ENCODE measurements around the gene SV2B.

SV2B gene

DNA sequence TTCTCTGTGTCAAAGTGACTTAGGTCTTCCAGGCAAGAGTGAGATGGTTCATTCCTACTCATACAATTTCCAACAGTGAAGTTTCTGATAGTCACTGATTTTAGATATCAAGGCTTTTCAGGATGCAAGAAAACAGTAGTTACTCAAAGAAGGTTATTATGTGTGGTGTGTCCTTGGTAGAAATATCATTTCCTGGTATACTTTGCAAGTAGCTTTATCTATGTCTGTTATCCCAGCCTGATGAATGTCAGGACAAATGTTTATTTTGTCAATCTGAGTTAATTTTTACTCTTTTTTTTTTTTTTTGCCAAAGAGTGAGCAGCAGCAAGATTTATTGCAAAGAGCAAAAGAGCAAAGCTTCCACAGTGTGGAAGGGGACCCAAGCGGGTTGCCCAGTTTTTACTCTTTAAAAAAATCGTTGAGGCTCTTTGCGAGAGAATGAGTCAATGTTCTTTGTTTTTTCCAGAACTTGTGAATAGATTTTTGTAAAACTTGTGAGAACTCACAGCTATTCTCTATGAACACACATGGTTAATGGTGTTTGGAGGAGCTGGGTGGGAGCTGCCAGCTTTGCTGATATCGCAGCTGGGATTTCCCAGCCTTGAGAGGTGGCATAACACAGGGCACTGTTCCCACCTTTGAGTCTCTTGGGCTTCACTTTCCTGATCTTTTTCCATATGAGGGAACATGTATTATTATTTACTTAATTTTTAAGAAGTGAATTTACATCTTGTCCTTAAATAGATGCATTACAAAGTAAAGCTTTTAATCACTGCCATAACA lies 51.9 kb downstream of the SV2B start:
- no peak overlapping the region for H3K4me3 ChIP-seq (ENCODE audit: control insufficient read depth, low read depth, low read length)
- DNase-seq (ENCODE audit: low read depth), result no peak
- TF ChIP-seq, protein P1, sequence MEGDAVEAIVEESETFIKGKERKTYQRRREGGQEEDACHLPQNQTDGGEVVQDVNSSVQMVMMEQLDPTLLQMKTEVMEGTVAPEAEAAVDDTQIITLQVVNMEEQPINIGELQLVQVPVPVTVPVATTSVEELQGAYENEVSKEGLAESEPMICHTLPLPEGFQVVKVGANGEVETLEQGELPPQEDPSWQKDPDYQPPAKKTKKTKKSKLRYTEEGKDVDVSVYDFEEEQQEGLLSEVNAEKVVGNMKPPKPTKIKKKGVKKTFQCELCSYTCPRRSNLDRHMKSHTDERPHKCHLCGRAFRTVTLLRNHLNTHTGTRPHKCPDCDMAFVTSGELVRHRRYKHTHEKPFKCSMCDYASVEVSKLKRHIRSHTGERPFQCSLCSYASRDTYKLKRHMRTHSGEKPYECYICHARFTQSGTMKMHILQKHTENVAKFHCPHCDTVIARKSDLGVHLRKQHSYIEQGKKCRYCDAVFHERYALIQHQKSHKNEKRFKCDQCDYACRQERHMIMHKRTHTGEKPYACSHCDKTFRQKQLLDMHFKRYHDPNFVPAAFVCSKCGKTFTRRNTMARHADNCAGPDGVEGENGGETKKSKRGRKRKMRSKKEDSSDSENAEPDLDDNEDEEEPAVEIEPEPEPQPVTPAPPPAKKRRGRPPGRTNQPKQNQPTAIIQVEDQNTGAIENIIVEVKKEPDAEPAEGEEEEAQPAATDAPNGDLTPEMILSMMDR (IDR thresholded peaks at IDR 0.05; ENCODE audit: control insufficient read depth, insufficient read depth, low read depth, low read length, missing control alignments), result no peak

DNA sequence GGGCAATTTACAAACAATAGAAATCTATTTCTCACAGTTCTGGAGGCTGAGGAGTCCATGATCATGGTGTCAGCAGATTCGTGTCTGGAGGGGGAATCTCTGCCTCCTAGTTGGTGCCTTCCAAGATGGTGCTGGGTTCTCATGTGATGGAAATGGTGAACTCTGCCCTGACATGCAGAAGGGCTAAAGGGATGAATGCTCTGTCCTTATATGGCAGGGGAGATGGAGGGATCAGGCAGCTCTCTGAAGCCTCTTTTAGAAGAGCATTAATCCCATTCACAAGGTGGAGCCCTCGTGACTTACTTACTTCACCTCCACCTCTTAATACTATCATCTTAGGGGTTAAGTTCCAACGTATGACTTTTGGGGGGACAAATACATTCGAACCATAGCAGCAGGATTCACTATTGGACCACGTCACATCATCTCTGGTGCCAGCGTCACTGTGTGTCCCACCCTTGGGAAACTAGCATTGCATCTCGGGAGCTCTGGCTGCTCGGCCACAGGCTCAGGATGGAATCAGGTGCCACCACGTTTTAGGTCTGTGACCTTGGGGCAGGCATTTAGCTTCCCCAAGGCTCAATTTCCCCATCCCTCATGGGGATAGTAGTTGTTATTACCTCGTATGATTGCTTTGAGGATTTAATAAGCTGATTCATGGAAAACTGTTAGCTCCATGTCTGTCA lies 53.0 kb downstream of the SV2B start:
- DNase-seq (ENCODE audit: low read depth), result no peak
- H3K4me3 ChIP-seq (ENCODE audit: control insufficient read depth, low read depth, low read length), result no peak overlapping the region
- TF ChIP-seq, protein P1 (IDR thresholded peaks at IDR 0.05; ENCODE audit: control insufficient read depth, insufficient read depth, low read depth, low read length, missing control alignments), result no peak

DNA sequence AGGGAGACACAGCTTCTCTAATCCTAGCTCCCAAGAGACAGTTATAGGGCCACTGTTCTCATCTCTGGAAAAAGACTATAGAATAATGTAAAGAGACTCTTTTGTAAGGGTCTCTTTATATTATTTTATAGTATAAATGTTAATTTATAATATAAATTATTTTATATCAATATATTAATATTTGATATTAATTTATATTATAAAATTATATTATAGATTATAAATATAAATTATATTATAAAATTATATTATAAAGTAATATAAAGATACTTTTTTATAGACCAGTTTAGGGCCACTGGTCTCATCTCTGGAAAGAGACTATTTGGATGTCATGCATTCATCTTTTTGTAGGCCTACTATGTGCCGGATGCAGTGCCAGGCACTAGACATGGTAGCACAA lies 53.9 kb downstream of the SV2B start:
- TF ChIP-seq, protein P1 (IDR thresholded peaks at IDR 0.05; ENCODE audit: control insufficient read depth, insufficient read depth, low read depth, low read length, missing control alignments), result no peak
- H3K4me3 ChIP-seq (ENCODE audit: control insufficient read depth, low read depth, low read length), result no peak overlapping the region
- no peak for DNase-seq (ENCODE audit: low read depth)

DNA sequence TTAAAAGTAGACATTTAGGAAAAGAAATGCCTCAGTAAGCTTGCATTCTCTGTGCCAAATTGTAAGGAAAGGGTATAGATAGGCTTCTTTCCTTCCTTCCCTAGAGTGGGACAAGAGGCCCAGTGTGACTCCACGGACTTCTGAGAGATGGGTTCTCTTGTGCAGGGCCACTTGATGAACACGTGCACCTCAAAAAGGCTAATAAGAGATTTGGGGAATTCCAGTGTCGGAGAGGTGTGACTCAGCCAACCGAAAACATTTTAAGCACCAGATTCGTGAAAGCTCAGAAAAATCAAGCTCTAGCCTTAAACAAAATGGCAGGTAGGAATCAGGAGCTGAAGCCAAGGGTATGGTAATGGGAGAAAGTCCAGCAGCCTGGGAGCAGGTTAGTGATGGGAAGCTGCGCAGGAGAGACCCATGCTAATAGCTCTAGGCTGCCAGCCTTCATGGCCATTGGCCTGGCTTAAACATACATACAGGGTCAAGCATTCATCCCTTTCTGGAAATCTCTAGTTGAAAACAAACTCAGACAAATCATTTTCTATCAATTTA lies 56.2 kb downstream of the SV2B start:
- TF ChIP-seq, protein P1 (IDR thresholded peaks at IDR 0.05; ENCODE audit: control insufficient read depth, insufficient read depth, low read depth, low read length, missing control alignments), result no peak
- H3K4me3 ChIP-seq (ENCODE audit: control insufficient read depth, low read depth, low read length), result no peak overlapping the region
- DNase-seq (ENCODE audit: low read depth), result no peak

DNA sequence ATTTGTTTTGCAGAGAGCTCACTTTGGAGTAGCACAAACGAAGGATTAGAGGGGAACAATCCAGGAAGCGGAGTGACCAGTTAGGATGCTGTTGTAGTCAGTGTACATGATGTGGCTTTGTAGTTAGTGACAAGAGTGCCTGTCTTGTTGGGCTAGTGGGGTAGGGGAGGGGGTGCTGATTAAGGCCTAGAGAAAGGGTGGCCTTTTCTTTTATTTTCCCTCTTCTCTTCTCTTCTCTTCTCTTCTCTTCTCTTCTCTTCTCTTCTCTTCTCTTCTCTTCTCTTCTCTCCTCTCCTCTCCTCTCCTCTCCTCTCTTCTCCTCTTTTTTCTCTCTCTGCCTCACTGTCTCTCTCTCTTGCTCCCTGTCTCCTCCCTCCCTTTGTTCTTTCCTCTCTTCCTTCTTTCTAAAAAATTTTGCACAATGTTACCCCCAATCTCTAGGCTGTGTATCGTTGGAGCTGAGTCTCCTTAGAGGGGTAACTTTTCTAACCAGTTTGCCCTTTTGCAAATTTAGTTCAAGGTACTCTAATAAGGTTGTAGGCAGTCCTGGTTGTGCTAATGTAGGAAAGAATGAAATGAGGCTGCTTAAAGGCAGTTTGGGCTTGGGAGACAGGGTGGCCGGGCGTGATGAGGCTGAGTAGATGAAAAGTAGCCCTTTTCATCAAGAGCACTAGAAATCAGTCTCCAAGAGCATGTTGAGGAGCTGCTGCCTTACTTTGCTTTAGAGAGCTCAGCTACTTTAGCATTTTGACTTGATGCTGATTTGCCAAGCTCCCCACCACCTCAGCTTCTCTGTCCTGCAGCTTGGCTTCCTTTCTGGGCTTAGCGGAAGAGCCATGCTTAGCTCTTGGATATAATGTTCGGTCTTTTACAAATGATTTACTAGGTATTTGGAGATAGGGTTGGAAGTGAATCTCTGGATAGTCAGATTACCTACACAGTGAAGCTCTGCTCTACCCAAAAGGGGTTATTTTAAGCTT lies 58.6 kb downstream of the SV2B start:
- TF ChIP-seq, protein P1 (IDR thresholded peaks at IDR 0.05; ENCODE audit: control insufficient read depth, insufficient read depth, low read depth, low read length, missing control alignments), result no peak
- no peak overlapping the region for H3K4me3 ChIP-seq (ENCODE audit: control insufficient read depth, low read depth, low read length)
- no peak for DNase-seq (ENCODE audit: low read depth)

DNA sequence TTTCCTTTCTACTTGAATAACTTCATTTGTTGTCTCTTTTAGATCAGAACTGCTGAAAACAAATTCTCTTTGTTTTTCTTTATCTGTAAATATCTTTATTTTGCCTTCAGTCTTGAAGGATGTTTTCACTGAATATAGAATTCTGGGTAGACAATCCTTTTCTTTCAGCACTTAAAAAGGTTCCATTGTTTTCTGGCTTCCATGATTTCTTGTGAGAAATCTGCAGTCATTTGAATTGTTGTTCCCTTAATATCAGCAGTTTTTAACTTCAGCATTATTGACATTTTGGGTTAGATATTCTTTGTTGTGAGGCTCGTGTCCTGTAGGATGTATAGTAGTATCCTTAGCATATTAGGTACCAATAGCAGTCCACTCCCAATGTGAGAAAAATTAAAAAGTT lies 65.8 kb downstream of the SV2B start:
- DNase-seq (ENCODE audit: low read depth), result no peak
- TF ChIP-seq, protein P1 (IDR thresholded peaks at IDR 0.05; ENCODE audit: control insufficient read depth, insufficient read depth, low read depth, low read length, missing control alignments), result no peak
- H3K4me3 ChIP-seq (ENCODE audit: control insufficient read depth, low read depth, low read length), result no peak overlapping the region
